Endodermal cell (in vitro differentiated cells): ENCODE results near the gene TMEM18. TPM values are rescaled to one million over a fixed set of nuclear protein-coding genes. Genes with fewer than 3 reads are reported as not detected.

Source experiments
- DNase-seq: peaks from one replicate; pipeline ENCODE4 v3.0.0-alpha.2; 2017
- H3K27ac ChIP-seq: 2 replicates; pipeline ENCODE4 v1.5.1; 2013; ENCODE audit warnings: mild to moderate bottlenecking, low read depth, low read length, moderate library complexity
- H3K27me3 ChIP-seq: 2 replicates; pipeline ENCODE4 v1.6.1; 2013; ENCODE audit warnings: mild to moderate bottlenecking, low read length, moderate library complexity; ENCODE audit not compliant: insufficient read depth, control insufficient read depth, poor library complexity, severe bottlenecking
- H3K36me3 ChIP-seq: 2 replicates; pipeline ENCODE4 v1.7.0; 2013; ENCODE audit warnings: mild to moderate bottlenecking, low read length, moderate library complexity; ENCODE audit not compliant: control insufficient read depth, insufficient read depth
- H3K4me1 ChIP-seq: one replicate; pipeline ENCODE4 v1.7.0; 2013; ENCODE audit warnings: low read length; ENCODE audit not compliant: control insufficient read depth, insufficient read depth
- H3K4me3 ChIP-seq: 2 replicates; pipeline ENCODE4 v1.5.1; 2013; ENCODE audit warnings: mild to moderate bottlenecking, low read length, moderate library complexity
- H3K9ac ChIP-seq: 2 replicates; pipeline ENCODE4 v1.6.1; 2013; ENCODE audit warnings: mild to moderate bottlenecking, low read length, moderate library complexity; ENCODE audit not compliant: poor library complexity, severe bottlenecking; ENCODE audit errors: extremely low read depth
- H3K9me3 ChIP-seq: 2 replicates; pipeline ENCODE4 v1.6.1; 2013; ENCODE audit warnings: mild to moderate bottlenecking, low read length, moderate library complexity; ENCODE audit not compliant: control insufficient read depth
- H3K27ac Mint-ChIP-seq: 2 replicates; pipeline ENCODE4 v1.8.0; 2020; ENCODE audit warnings: mixed read lengths
- H3K27me3 Mint-ChIP-seq: 2 replicates; pipeline ENCODE4 v1.8.0; 2021; ENCODE audit warnings: mild to moderate bottlenecking, mixed read lengths; ENCODE audit not compliant: insufficient read depth
- H3K36me3 Mint-ChIP-seq: 2 replicates; pipeline ENCODE4 v1.8.0; 2020; ENCODE audit warnings: low read depth, mixed read lengths
- H3K4me1 Mint-ChIP-seq: 2 replicates; pipeline ENCODE4 v1.8.0; 2020; ENCODE audit warnings: mixed read lengths
- H3K4me3 Mint-ChIP-seq: 2 replicates; pipeline ENCODE4 v1.8.0; 2020; ENCODE audit warnings: mild to moderate bottlenecking, moderate library complexity, mixed read lengths
- H3K9me3 Mint-ChIP-seq: 2 replicates; pipeline ENCODE4 v1.8.0; 2020; ENCODE audit warnings: mild to moderate bottlenecking, mixed read lengths
- CTCF ChIP-seq: fragments of 200-600 bp; sonication (generic); conservative IDR thresholded peaks from 2 replicates; pipeline ENCODE4 v1.5.0; 2021; ENCODE audit warnings: antibody characterized with exemption, mild to moderate bottlenecking
- WGBS, 2 experiments: methylation state at CpG; one replicate each; pipeline versions ENCODE4 v1.1.5 to v1.1.7; 2013; ENCODE audit warnings: missing lambda C conversion rate in 2 of 2, mixed read lengths in 1 of 2; ENCODE audit not compliant: insufficient coverage in 1 of 2, insufficient read length in 1 of 2; 5-methylcytosine and 5-hydroxymethylcytosine counted together
- total RNA-seq, 2 donors: library from RNA; stranded (reverse); fragmentation: NEBNext Ultra II Directional in 1 of 2; extraction: Animal tissue kit (Norgen Biotek cat#: 25700) in 1 of 2; gene quantifications; 2 replicates in 1 of 2; 3 replicates in 1 of 2; pipeline ENCODE4 v1.2.1, GENCODE V29; 2021

Gene TMEM18
- total RNA-seq, 2 donors from 2014 or later: 19.9 to 20.1 TPM

- Histone ChIP-seq H3K9ac (no peak overlapping the region), H3K36me3 (peaks cover 63% of the 10 kb centered on the region), H3K4me1 (no peaks in the 10 kb centered on the region), H3K9me3 (peaks cover 33% of the 10 kb centered on the region), H3K27me3 (no peaks in the 10 kb centered on the region), H3K27ac (no peak overlapping the region), H3K4me3 (no peak overlapping the region)
- WGBS, 2 experiments: 94 to 97% methylated on average over 3 of the region's 5 CpGs
- no peaks in the 10 kb centered on the region for H3K27me3 Mint-ChIP-seq
- no peaks in the 10 kb centered on the region for H3K4me1 Mint-ChIP-seq
- no peak overlapping the region for H3K27ac Mint-ChIP-seq
- DNase-seq: no peak
- H3K9me3 Mint-ChIP-seq: peaks cover 27% of the 10 kb centered on the region
- no peak overlapping the region for H3K4me3 Mint-ChIP-seq
- TF ChIP-seq CTCF: peak; percentile 70
- peaks cover 70% of the 10 kb centered on the region for H3K36me3 Mint-ChIP-seq
Measured at GRCh38 chr2:667332-667999, 9.7 kb downstream of the TMEM18 start.

- no peaks in the 10 kb centered on the region for H3K27me3 Mint-ChIP-seq
- Histone ChIP-seq H3K36me3 (peaks cover 56% of the 10 kb centered on the region), H3K27ac (no peak overlapping the region), H3K9ac (no peak overlapping the region), H3K4me3 (peak overlapping the region; percentile 60), H3K9me3 (peaks cover 33% of the 10 kb centered on the region), H3K27me3 (no peaks in the 10 kb centered on the region), H3K4me1 (no peaks in the 10 kb centered on the region)
- no peak overlapping the region for H3K27ac Mint-ChIP-seq
- H3K4me3 Mint-ChIP-seq: no peak overlapping the region
- TF ChIP-seq CTCF: no peak
- no peak for DNase-seq
- peaks cover 27% of the 10 kb centered on the region for H3K9me3 Mint-ChIP-seq
- H3K4me1 Mint-ChIP-seq: no peaks in the 10 kb centered on the region
- peaks cover 69% of the 10 kb centered on the region for H3K36me3 Mint-ChIP-seq
- WGBS, 2 experiments: 95 to 98% methylated on average over 9 to 15 of the region's 15 CpGs
Measured at GRCh38 chr2:666441-666840, 10.8 kb downstream of the TMEM18 start.

GRCh38 chr2:665340-666073, 11.7 kb downstream of the TMEM18 start:
- no peak overlapping the region for H3K27ac ChIP-seq
- no peaks in the 10 kb centered on the region for H3K4me1 Mint-ChIP-seq
- no peak overlapping the region for H3K4me3 Mint-ChIP-seq
- no peak overlapping the region for H3K9ac ChIP-seq
- H3K27me3 Mint-ChIP-seq: no peaks in the 10 kb centered on the region
- H3K27ac Mint-ChIP-seq: no peak overlapping the region
- no peaks in the 10 kb centered on the region for H3K4me1 ChIP-seq
- H3K27me3 ChIP-seq: no peaks in the 10 kb centered on the region
- peaks cover 65% of the 10 kb centered on the region for H3K36me3 Mint-ChIP-seq
- peaks cover 56% of the 10 kb centered on the region for H3K36me3 ChIP-seq
- peak overlapping the region; percentile 60 for H3K4me3 ChIP-seq
- 90 to 95% methylated on average over 2 to 4 of the region's 4 CpGs for WGBS, 2 experiments
- H3K9me3 Mint-ChIP-seq: peaks cover 27% of the 10 kb centered on the region
- peak; percentile 13 for DNase-seq
- H3K9me3 ChIP-seq: peaks cover 33% of the 10 kb centered on the region
- no peak for TF ChIP-seq CTCF
